ENCODE measurements around the gene MAMDC4. TPM values are rescaled to one million over a fixed set of nuclear protein-coding genes. Genes with fewer than 3 reads are reported as not detected.
"Not testable (repeated sequence)": the region's sequence is repeated elsewhere in the genome, so short reads cannot be mapped to it uniquely, and the experiment has no call there.

Gene MAMDC4
- total and polyA plus RNA-seq, 2 donors from 2014 or later: 5.8 to 8.1 TPM

- not testable (repeated sequence) for H3K27me3 ChIP-seq (ENCODE audit: control insufficient read depth, insufficient read depth, low read length)
- intact Hi-C loops (cut with DNase I): loop anchor here (10.0 kb wide), 1 partner anchor 101 kb away; the partner anchor contains the start of genes C8G and FBXW5
Observed at GRCh38 chr9:136843801-136844740, 8.1 kb upstream of the MAMDC4 start.

GRCh38 chr9:136844761-136845464 lies 7.2 kb upstream of the MAMDC4 start:
- no peak for DNase-seq
- Histone ChIP-seq H3K9me3 (ENCODE audit: control insufficient read depth in 2 of 3, insufficient read depth in 1 of 3, low read length in 3 of 3) (no peaks in the 10 kb centered on the region), H3K27ac (ENCODE audit: low read depth in 2 of 2, low read length in 2 of 2) (no peak overlapping the region), H3K27me3 (ENCODE audit: control insufficient read depth, insufficient read depth, low read length) (peaks cover 3% of the 10 kb centered on the region), H3K4me1 (ENCODE audit: control insufficient read depth in 2 of 3, insufficient read depth in 2 of 3, low read depth in 1 of 3, low read length in 3 of 3) (peaks cover 0 to 37% (median 7%) of the 10 kb centered on the region in 3 donors), H3K4me3 (ENCODE audit: low read length in 3 of 3) (no peak overlapping the region), H3K36me3 (ENCODE audit: control insufficient read depth in 2 of 3, insufficient read depth in 3 of 3, low read length in 3 of 3) (no peaks in the 10 kb centered on the region), H3K9ac (ENCODE audit: low read length in 3 of 3) (no peak overlapping the region)
- intact Hi-C loops (cut with DNase I): loop anchor here (10.0 kb wide), 1 partner anchor 100 kb away; the partner anchor contains the start of genes C8G and FBXW5
- TF ChIP-seq CTCF (IDR thresholded peaks at IDR 0.05; ENCODE audit: borderline replicate concordance, extremely low read depth, insufficient read depth): no peak
- FAIRE-seq: no peak

More at GRCh38 chr9:136843801-136844740, 8.1 kb upstream of the MAMDC4 start:
- H3K4me1 ChIP-seq (ENCODE audit: control insufficient read depth in 2 of 3, insufficient read depth in 2 of 3, low read depth in 1 of 3, low read length in 3 of 3): peaks cover 0 to 33% (median 7%) of the 10 kb centered on the region in 3 donors
- peak; percentile 41 for TF ChIP-seq CTCF (IDR thresholded peaks at IDR 0.05; ENCODE audit: borderline replicate concordance, extremely low read depth, insufficient read depth)
- not testable (repeated sequence) for H3K9ac ChIP-seq (ENCODE audit: low read length in 3 of 3); H3K9me3 ChIP-seq (ENCODE audit: control insufficient read depth in 2 of 3, insufficient read depth in 1 of 3, low read length in 3 of 3); H3K4me3 ChIP-seq (ENCODE audit: low read length in 3 of 3); H3K36me3 ChIP-seq (ENCODE audit: control insufficient read depth in 2 of 3, insufficient read depth in 3 of 3, low read length in 3 of 3); H3K27ac ChIP-seq (ENCODE audit: low read depth in 2 of 2, low read length in 2 of 2); FAIRE-seq
- DNase-seq: peak in 3 of 5 donors; percentile 42 to 75 (median 56)

GRCh38 chr9:136845465-136846260 lies 6.5 kb upstream of the MAMDC4 start:
- intact Hi-C loops (cut with DNase I): loop anchor here (10.0 kb wide), 1 partner anchor 99 kb away; the partner anchor contains the start of genes C8G and FBXW5
- no peak for TF ChIP-seq CTCF (IDR thresholded peaks at IDR 0.05; ENCODE audit: borderline replicate concordance, extremely low read depth, insufficient read depth)
- no peaks in the 10 kb centered on the region for H3K9me3 ChIP-seq (ENCODE audit: control insufficient read depth in 2 of 3, insufficient read depth in 1 of 3, low read length in 3 of 3)
- no peak overlapping the region for H3K27ac ChIP-seq (ENCODE audit: low read depth in 2 of 2, low read length in 2 of 2)
- H3K9ac ChIP-seq (ENCODE audit: low read length in 3 of 3): no peak overlapping the region
- DNase-seq (no peak), FAIRE-seq (no peak)
- peaks cover 0 to 38% (median 7%) of the 10 kb centered on the region in 3 donors for H3K4me1 ChIP-seq (ENCODE audit: control insufficient read depth in 2 of 3, insufficient read depth in 2 of 3, low read depth in 1 of 3, low read length in 3 of 3)
- H3K27me3 ChIP-seq (ENCODE audit: control insufficient read depth, insufficient read depth, low read length): peaks cover 3% of the 10 kb centered on the region
- no peaks in the 10 kb centered on the region for H3K36me3 ChIP-seq (ENCODE audit: control insufficient read depth in 2 of 3, insufficient read depth in 3 of 3, low read length in 3 of 3)
- H3K4me3 ChIP-seq (ENCODE audit: low read length in 3 of 3): no peak overlapping the region

Measured in kidney (tissue), 14 donors.